Activated CD4-positive, alpha-beta T cell treated with anti-CD3 and anti-CD28 coated beads for 1 hour (primary cell): ENCODE results near the gene VHLL.

ENCODE experiments used
- DNase-seq: peaks from one replicate; pipeline ENCODE4 v3.0.0-alpha.2; 2020

Gene VHLL

DNA sequence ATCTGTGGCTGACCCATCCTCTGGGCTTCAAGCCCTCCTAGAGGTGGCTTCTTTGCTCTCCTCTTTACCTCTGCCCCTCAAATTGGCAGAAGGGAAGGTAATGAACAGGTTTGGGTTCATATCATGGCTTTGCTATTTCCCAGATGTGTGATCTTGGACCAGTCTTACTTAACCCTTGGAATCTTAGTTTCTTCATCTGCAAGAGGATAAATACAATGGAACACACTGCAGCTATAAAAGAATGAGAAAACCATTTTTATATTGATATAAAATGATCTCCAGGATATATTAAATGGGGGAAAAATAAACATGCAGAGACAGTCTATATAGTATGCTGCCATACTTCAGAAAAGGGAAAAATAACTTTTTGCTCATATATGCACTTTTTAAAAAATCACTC lies 9.2 kb downstream of the VHLL start:
- no peak for DNase-seq

DNA sequence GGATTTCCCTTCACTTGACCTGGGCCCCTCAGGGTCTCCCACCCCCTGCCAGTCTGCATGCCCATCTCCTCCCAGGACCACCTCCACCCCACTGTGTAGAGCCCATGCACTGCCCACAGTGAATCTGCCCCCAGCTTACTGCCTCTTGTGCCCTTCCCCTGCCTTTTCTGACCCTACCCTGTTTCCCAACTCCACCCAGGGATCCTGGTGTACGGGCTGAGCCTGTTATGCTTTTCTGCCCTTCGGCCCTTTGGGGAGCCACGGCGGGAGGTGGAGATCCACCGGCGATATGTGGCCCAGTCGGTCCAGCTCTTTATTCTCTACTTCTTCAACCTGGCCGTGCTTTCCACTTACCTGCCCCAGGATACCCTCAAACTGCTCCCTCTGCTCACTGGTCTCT lies 13.0 kb downstream of the VHLL start:
- no peak for DNase-seq

DNA sequence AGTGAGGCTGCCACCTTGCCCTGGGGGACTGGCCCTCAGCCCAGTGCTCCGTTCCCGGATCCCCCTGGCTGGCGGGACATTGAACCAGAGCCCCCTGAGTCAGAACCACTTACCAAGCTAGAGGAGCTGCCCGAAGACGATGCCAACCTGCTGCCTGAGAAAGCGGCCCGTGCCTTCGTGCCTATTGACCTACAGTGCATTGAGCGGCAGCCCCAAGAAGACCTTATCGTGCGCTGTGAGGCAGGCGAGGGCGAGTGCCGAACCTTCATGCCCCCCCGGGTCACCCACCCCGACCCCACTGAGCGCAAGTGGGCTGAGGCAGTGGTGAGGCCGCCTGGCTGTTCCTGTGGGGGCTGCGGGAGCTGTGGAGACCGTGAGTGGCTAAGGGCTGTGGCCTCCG lies 13.7 kb downstream of the VHLL start:
- no peak for DNase-seq

DNA sequence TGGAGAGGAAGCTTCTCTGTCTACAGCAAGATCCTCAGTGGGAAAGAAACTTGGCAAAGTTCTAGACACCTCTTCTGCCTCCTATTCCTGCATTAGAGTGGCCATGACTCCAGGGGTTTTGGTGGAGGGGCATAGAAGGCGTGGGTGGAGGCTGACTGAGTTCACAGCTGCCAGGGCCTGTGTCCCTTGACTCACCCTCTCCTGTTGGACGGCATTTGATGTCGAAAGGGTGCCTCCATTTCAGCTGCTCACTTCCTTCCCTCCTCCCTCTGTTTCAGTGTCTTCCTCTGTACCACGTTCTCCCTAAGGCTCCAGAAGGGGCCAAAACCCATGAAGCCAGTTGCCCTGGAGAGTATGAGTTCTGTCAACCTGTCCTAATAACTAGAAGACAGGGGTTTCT lies 14.3 kb downstream of the VHLL start:
- DNase-seq: no peak

DNA sequence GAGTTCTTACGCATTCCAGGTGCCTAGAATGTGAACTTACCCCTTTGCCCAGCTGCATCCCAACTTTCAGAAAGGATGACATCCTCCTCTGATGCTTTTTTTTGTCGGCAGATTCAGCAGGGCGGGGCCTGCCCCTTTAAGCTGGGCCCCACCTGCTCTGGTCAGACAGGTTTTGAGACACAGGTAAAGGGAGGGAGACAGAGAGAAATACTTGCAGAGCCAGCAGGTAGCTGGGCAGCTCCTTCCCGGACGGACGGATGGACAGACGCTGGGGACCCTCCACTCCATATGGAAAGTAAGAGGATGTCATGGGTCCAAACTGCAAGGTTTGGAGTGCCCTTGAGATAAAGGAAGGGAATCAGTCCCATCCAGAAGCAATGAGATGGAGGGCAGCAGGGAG lies 15.0 kb downstream of the VHLL start, which contains the start of gene TMEM79:
Gene TMEM79, plus strand, starts transcription at position 214 of the 400 bp plus-strand sequence. CDS start 902 bp downstream, outside the sequence.
- no peak for DNase-seq

GRCh38 chr1:156283521-156283920 lies 15.6 kb downstream of the VHLL start:
- no peak for DNase-seq

DNA sequence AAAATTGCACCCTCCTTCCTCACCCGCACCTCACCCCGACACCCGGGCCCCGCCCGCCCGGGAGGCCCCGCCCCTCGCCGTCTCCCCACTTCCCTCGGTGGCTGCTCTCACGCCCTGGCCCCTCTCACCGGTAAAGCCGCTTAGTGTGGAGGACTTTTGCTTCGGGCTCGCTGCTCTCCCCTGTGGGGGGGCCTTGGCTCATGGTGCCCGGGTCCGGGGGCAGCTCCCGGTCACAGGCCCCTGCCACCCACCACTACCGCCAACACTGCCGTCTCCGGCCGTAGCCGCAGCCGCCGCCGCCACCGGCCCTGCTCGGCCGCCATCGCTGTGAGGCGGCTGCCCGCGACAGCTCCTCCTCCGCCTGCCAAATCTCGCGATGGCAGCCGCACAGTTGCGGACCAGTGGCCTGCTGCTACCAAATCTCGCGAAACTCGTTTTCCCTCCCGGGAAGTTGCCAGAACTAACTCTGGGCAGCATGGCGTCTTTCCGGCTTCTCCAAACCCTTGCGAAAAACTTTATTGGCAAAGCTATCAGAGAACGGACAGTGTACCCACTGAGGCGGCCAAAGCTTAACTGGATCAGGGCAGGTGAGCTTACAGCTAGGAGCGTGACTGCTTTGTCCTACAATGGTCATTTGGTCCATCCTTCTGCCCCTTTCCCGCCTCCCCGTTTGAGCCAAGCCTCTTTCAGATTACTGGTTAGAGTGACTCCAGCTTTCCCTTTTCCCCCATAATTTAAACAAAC lies 16.5 kb downstream of the VHLL start, which contains the start of gene SMG5:
Gene SMG5, minus strand, starts transcription at position 347 of the 744 bp plus-strand sequence. Its CDS starts 145 bp downstream, at position 202.
- peak; percentile 93 for DNase-seq

- DNase-seq: no peak
Measured at GRCh38 chr1:156281693-156282478, 17.2 kb downstream of the VHLL start.

- no peak for DNase-seq
Measured at GRCh38 chr1:156281281-156281680, 17.8 kb downstream of the VHLL start.

DNA sequence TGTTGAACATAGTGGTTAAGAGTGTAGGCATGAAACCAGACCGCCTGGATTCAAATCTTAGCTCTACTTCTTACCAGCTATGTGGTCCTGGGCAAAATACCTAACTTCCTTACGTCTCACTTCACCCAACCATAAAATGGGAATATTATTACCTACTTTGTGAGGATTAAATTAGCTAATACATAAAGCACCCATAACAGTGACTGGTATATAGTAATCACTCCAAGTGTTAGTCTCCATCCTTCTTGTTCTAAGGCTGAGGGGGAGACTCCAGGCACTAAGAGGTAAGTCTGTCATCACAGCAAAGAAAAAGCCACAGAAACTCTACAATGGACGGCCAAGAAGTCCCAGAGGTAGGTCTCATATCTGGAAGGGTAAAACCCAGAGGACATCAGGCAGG lies 19.3 kb downstream of the VHLL start:
- DNase-seq: no peak

DNA sequence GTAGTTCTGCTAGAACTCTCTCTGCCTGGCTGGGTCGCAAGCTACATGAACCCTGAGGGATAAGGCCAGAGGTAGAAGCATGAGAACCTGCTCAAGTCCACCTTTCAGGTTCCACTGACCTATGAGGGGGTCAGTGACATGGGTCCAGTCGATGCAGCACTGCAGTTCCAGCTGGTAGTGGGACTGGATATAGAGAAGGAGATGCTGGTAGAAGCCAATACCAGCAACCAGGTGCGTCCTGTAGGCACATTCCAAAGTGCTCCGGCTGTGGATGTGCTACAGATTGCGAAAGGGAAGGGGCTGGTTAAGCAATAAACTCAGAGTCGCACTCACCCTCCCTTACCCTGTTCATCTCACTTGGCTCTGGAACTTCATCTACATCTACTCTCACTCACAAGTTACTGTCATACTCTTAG lies 22.1 kb downstream of the VHLL start:
- DNase-seq: no peak

- DNase-seq: no peak
Measured at GRCh38 chr1:156276532-156276931, 22.6 kb downstream of the VHLL start.

- no peak for DNase-seq
Measured at GRCh38 chr1:156270314-156270713, 28.8 kb downstream of the VHLL start.

DNA sequence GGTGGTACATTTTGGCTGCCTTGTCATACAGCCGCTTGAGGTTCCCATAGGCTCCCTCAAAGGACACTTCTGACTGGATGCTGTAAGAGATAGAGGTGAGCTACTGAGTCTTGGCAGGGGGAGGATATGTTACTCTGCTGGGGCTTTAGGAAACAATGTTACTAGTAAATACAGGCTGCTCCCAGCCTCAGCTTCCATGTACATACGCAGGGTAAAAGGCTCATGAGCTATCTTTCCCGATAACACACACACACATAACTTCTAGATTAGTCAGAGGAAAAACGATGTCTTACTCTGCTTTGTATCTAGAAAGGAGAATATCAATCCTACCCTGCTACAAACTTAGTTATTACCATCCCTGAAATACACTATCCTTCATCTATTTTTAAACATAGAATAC lies 30.8 kb downstream of the VHLL start:
- DNase-seq: no peak

GRCh38 chr1:156266051-156266450 lies 33.1 kb downstream of the VHLL start:
- DNase-seq: no peak

- no peak for DNase-seq
Measured at GRCh38 chr1:156263288-156263655, 35.8 kb downstream of the VHLL start.

DNA sequence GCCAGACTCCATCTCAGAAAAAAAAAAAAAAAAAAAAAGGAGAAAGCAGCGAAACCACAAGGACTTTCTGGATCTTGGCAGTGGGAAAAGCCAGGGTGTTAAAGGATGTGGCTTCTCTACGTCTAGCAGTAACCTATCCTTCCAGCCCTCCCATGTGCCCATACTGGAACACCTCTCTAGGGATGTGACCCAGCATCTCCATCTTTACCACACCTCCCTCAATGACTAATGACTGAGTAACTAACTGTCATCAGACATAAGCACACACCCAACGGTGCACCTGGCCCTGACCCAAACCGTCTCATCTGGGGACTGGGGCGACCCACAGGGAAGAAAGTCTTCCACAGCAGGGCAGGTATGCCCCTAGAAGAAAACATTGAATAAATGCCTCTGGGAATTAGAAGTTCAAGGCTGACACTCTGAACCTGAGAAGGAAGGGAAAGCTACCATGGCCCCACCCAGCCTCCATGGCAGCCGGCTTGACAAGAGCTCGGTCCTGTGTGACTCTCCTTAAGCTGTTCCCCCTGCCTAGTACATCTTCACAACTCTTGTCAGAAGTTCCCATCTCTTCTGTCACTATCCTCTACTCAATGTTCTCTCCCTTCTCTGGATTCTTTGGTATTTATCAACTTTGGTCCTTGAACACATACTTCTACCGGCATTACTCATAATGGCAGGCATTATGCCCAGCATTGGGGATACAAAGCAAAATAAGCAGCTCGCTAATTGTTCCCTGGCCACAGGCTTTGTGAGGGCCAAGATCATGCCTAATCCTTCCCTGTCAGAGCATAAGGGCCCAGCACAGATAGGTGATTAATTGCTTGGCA lies 36.4 kb downstream of the VHLL start:
- DNase-seq: no peak

DNA sequence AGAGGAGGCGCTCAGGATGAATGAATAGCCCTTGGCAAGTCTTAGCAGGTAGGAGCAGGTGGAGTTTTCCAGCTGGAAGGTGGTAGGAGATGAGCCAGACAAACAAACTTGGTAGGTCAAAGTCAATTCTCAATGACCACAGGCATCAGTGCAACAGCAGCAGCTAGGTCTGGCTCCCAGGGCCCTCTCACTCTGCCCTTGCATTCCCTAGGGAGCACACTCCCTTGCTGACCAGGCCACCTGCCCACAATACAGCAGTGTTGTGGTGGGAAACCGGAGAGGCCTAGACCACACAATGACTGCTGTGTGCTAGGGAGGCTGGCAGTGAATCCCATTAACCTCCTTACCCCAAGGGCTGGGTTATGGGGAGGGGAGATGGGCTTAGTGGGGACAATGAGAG lies 38.2 kb downstream of the VHLL start:
- DNase-seq: no peak

DNA sequence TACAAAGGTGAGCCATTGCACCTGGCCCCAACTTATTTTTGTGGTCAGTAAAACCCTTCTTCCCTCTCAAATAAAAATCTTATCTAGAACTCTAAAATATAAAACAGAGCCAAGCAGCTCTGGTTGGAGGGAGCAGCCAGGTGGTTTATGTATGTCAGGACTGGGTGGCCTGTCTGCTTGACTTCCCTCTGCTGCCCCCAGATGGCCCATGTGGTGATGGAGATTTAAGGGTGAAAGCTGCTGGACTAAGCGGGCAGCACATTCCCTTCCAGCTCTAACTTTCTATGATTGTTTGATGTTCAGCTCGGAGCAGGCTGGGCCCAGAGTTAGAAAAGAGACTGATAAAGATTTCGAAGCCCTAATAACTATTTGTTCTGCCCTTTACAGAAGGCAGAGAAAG lies 39.3 kb downstream of the VHLL start:
- DNase-seq: no peak

GRCh38 chr1:156258859-156259258 lies 40.2 kb downstream of the VHLL start:
- DNase-seq: no peak

DNA sequence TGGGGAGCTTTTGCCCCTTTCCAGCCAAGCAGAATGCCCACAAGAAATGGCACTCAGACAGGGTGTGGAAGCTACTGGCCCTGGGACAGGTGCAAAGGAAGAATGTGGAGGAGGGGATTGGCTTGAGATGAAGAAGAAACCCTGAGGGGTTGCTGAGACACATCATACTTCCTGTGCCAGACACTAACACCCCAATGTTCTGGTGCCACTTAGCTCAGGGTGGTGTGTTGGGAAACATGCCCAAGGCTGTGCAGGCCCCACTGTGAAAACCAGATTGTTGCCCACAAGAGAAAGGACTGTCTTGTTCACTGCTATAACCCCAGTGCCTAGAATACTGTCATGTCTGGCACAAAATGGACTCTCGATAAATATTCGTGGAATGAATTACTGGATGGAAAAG lies 41.4 kb downstream of the VHLL start:
- no peak for DNase-seq

DNA sequence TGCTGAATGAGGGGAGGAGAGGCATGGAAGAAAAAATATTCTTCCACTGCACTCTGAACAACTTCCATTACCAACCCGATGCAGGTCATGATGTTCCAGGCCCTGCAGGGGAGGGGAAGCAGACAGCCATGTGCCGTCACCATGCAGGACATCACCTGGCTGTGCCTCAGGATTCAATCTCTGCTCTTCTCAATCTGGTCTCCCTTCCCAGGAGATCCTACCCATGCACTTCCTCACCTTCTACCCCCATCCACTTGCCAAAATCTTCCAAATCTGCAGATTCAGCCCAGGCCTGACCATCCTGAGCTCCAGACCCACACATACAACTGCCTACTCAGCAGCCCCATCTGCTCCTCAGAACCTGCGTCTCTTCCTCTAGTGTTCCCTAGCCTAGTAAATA lies 45.5 kb downstream of the VHLL start:
- DNase-seq: no peak

DNA sequence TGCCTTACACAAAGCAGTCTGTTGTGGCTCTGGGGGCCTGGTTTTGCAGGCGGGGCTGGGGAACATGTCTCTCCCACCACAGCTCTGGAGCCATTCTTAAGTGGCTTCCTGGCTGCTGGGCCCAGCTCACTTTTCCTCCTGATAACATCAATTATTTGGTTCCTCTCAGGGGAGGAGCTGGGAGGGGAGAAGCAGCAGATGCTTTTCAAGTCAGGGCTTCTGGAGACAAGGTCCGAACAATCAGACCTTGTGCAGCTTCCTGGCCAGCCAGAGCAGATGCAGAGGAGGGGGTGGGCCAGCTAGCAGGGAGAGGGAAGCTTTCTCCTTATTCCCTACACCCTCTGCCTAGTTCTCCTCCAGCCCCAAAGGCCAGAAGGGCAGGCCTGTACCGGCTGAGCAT lies 47.6 kb downstream of the VHLL start:
- DNase-seq: no peak
